ENCODE data around the gene ARHGAP26. TPM values are rescaled to one million over a fixed set of nuclear protein-coding genes. Genes with fewer than 3 reads are reported as not detected.
"Not testable (repeated sequence)": the region's sequence is repeated elsewhere in the genome, so short reads cannot be mapped to it uniquely, and the experiment has no call there.

ARHGAP26 gene
- total RNA-seq, 1 experiment from 2014 or later: 1.7 TPM

DNA sequence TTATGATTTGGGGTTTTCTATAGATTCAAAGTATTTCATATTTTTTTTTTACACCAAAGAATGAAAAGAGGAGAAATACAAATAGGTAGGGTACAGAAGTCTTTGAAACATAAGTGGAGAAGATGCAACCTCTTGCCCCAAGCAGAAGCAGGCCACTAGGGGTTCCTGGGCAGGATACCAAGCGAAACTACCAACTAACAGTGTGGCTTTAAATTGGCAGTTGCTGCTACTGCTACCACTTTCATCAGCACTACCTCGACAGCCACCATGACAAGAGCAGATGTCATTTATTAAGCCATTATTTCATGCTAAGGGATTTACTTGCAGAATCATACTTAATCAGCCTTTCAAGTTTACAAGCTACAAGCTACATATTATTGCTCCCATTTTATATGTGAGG, 345.2 kb downstream of the ARHGAP26 start:
- no peak for DNase-seq (ENCODE audit: low spot score)

GRCh38 chr5:143116814-143117213, 346.6 kb downstream of the ARHGAP26 start:
- no peak for DNase-seq (ENCODE audit: low spot score)

- no peak for DNase-seq (ENCODE audit: low spot score)
Measured at GRCh38 chr5:143117821-143118220, 347.6 kb downstream of the ARHGAP26 start.

GRCh38 chr5:143118222-143118621, 348.0 kb downstream of the ARHGAP26 start:
- DNase-seq (ENCODE audit: low spot score): no peak

- not testable (repeated sequence) for DNase-seq (ENCODE audit: low spot score)
Measured at GRCh38 chr5:143118818-143119217, 348.6 kb downstream of the ARHGAP26 start.

DNA sequence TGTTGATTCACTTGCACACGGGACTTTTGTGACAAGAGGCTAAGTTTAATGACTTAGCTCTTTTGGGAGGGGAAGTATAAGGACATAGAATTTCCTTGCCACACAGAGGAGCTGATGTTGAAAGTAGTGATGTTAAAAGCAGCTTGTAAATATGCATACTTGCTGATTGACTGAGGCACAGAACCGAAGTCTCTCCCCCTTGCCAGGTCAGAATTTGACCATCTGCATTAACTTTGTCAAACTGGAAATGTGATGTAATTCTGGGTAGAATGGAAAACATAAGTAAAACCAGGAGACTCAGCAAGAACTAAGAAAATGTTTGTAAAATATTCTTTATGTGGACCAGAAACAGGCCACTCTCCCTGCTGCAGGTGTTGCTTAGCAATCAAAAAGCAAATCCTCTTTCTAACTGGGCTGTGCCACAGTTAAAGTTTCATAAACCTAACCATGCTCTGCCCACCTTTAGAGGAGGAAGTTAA, 349.2 kb downstream of the ARHGAP26 start:
- no peak for DNase-seq (ENCODE audit: low spot score)

DNA sequence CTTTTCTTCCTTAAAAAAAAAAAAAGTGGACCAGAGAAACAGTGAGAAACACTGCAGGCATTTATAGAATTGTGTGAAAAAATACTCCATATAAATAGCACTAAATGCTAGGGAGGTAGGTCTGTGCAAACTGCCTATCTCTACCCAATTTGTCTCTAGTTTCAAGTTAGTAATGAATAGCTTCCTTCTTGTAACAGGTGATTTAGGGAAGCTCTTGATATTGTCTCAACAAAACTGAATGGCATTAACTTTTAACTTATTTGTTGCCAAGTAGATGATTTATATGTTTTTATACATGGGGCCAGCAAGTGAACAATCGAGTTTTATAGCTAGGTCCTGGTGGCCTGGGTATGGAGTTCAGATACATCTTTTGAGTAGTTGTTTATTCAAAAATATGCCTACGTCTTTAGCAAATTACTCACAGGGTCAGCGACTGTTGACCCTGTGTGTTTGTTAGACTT, 349.7 kb downstream of the ARHGAP26 start:
- no peak for DNase-seq (ENCODE audit: low spot score)

DNA sequence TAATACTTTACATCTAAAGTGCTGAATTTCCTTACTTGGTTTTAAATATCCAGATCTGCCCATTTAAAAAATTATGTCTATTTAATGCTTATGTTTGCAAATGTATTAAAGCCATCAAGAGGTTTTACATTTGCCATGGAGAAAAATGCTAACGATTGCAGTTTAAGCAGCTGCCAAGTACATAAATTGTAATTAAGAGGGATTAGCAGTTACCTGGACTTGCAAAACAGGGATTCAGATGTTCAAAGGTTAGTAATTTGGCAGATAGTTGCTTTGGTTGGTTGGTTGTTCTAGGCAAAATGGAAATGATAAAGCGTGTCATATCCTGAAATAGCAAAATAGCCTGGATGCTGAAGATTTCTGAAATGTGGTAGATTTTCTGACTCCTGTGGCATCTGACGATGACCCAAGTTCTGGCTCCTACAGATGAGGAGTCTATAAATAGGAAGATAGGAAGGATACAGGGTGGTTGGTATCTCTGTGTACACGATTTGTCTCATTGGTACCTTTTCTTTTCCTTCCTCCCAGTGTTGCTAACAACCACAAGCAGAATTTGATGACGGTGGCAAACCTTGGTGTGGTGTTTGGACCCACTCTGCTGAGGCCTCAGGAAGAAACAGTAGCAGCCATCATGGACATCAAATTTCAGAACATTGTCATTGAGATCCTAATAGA, 350.4 kb downstream of the ARHGAP26 start:
- DNase-seq (ENCODE audit: low spot score): no peak

- DNase-seq (ENCODE audit: low spot score): no peak
Measured at GRCh38 chr5:143121135-143121475, 350.9 kb downstream of the ARHGAP26 start.

DNA sequence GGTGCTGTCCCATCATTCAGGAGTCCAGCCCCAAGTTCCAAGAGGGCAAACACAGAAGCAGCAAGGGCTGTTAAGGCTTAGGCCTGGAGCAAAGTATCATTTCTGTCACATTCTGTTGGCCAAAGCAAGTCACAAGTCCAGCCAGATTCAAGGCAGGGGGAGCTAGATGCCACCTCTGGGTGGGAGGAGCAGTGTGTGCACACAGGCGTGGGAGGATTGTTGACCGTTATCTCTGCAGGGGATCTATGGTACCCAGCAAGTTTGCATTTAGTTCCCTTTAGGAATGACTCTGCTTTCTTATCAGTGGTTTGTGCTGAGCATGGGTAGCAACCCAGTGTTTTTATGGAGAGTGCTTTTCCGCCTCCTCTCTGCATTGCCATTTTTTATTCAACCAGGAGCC, 354.4 kb downstream of the ARHGAP26 start:
- DNase-seq (ENCODE audit: low spot score): peak; percentile 48

GRCh38 chr5:143126174-143127019, 356.2 kb downstream of the ARHGAP26 start:
- DNase-seq (ENCODE audit: low spot score): no peak

DNA sequence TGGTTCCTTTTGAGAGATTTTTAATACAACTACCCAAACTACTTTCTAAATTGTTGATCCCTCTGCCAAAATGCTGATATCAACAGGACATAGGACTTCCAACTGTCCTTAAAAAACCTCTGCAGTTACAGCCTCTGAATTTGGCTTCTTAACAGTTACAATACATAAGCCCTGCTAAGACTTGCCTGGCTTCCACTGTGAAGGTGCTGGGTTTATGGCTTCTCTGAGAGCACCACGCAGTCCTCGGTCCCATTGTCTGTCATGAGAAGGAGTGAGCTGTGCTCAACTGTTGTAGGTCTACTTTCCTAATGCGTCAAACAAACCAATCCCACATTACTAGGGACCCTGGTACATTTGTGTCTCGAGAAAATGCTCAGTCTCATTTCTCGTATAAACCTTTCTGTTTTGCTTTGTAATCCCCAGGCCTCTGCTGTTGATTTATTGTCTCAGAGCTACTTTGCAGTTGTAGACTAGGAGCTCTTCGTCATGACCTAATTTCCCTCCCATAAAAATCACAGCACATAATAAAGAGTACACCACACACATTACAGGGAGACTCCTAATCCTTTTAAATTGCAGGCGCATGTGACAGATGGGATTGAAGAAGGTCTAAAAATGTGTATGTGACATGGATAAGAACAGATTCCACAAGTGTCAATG, 358.4 kb downstream of the ARHGAP26 start:
- no peak for DNase-seq (ENCODE audit: low spot score)

DNA sequence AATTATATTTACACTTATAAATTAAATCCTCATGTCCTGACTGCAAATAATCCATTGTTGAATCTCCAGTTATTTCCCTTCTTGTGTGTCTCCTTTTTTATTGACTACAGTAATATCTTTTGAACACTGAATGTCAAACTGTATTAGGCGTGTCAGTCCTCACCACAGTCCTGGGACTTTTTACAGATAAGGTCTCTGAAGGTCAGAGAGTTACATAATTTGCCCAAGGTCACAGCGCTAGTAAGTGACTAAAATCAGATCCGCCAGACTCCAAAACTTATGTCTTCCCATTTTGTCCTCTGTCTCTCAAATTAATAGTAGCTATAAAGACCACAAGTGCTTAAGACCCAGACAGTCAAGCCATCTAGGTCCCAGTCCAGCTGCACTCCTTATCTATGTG, 359.0 kb downstream of the ARHGAP26 start:
- DNase-seq (ENCODE audit: low spot score): no peak

GRCh38 chr5:143129910-143130612, 359.9 kb downstream of the ARHGAP26 start:
- DNase-seq (ENCODE audit: low spot score): no peak

GRCh38 chr5:143130613-143131305, 360.6 kb downstream of the ARHGAP26 start:
- no peak for DNase-seq (ENCODE audit: low spot score)

- DNase-seq (ENCODE audit: low spot score): no peak
Measured at GRCh38 chr5:143131972-143132371, 361.8 kb downstream of the ARHGAP26 start.

DNA sequence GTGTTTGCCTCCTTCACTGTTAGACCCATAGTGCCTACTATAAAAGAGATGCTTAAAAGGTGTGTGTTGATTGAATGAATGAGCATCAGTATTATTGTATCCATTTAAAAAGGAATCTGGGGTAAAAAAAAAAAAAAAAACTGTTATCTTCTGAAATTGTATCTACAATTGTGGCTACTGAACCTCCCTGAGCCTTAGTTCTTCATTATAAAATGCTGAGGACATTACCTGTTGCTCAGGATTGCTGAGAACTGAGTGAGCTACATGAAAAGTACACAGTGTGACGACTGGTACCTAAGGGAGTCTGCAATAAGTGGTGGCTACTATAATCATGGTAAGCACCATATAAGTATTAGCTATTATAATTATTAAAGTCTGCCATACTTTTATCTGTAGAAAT, 362.6 kb downstream of the ARHGAP26 start:
- no peak for DNase-seq (ENCODE audit: low spot score)

- DNase-seq (ENCODE audit: low spot score): no peak
Measured at GRCh38 chr5:143133721-143134120, 363.5 kb downstream of the ARHGAP26 start.

DNA sequence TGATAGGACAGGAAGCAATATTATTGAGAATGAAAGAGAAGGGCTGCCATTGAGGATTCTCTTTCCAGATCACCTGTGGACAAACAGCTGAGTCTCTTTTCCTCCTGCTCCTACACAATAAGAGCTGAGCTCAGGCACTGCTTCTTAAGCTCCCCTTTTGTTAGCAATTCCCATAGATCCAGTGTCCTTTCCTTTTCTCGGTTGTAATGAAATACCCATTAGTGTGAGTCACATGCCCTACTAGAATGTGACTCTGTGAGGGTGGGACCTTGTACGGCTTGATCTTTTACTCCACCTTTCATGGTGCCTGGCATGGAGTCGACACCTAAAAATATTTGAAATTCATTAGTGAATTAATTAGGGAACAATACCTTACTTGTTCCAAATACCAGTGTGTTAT, 364.1 kb downstream of the ARHGAP26 start:
- DNase-seq (ENCODE audit: low spot score): peak; percentile 27

DNA sequence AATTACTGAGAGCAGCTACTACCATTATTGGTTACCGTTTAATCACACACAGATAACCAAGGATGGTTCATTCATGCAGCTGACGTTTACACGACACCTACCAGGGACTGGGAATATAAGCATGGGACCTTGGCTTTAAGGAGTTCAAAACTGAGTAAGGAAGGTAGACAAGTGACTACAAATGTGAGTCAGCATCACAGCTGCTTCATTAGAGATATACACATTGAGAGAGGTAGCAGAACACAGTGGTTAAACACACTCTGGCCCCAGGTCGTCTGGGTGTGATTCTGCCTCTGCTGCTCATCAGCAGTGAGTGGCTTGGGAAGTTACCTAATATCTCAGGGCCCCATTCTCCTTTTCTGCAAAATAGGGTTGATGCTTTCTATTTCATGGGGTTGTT, 364.7 kb downstream of the ARHGAP26 start:
- no peak for DNase-seq (ENCODE audit: low spot score)

DNA sequence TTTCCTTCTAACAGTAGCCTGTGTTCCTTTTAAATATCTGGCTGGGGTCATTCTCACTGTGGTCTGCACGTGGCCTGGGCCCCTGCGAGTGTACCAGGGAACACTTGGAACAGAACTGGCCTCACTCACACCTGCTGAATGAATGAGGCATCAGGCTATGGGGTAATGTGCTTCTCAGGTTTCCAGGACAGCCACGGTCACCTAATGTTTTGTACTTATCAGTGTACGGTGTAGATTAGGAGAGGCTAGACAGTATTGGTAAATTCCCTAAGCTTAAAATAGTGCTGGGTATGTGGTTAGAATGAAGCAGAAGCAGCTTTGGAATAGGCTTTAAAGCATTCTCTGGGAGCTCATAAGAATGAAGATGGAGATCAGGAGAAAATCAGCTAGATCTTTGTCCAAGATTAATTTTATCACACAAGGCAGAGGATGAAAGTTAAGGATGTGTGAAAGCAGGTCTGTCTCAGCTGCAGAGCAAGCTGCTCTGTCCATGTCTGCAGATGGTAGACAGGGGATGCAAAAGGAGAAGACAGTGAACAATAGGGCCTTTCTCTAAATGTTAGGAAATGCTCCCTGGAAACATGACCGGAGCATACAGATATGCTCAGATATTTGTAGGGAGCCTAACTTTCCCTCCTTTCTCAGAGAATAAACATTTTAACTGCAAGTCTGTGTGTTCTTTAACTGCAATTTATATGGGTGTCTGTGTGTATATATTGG, 365.8 kb downstream of the ARHGAP26 start:
- DNase-seq (ENCODE audit: low spot score): no peak

All from H4 (cell line).